ENCODE data around the gene RIMBP2.

Gene RIMBP2

DNA sequence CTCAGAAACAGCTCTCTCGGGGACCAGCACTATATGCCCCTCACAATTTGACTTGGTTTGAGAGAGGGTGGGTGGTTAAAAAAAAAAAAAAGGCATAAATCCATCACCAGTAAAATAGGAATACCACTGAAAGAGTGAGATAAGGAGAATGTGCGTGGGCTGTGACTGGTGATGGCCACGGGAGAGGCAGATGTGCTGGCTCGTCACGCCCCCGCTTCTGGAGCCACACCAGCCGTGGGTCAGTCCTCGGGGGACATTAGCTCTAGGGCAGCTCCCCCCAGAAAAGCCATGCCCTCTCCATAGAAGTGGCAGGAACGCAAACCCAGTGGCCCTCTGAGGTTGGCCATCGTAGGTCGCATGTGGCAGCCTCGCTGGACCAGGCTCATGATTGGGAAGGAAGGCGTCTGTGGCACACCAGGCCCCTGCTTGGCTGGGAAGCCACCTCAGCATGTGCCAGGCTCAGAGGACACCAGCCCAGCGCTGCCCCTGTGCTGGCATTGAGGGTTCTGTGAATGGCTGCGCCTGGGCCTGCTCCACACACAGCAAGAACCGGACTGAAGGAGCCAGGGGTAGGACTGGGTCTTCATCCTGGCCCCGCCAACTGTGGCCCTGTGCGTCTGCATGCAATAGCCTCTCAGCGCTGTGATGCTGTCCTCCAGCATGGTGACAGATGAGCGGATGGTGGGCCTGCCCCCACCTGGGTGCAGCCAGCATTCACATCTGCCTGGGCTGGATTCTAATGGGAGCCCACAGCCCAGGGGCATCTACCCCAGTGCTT, 267.9 kb downstream of the RIMBP2 start:
- no peaks in the 10 kb centered on the region for H3K36me3 ChIP-seq (replicated peaks; ENCODE audit: insufficient read depth, low read length)
- no peak for DNase-seq
- no peaks in the 10 kb centered on the region for H3F3A ChIP-seq (ENCODE audit: insufficient read depth, low read length)
- no peak overlapping the region for H3K4me2 ChIP-seq (ENCODE audit: low read depth, low read length)
- no peak overlapping the region for H2AFZ ChIP-seq (ENCODE audit: low read length)
- no peaks in the 10 kb centered on the region for H3K79me2 ChIP-seq (ENCODE audit: low read length)
- H3K9ac ChIP-seq (ENCODE audit: low read length): no peak overlapping the region
- H3K27ac ChIP-seq (ENCODE audit: low read length): no peak overlapping the region
- H3K4me3 ChIP-seq (ENCODE audit: low read length): no peak overlapping the region
- no peaks in the 10 kb centered on the region for H3K9me3 ChIP-seq (replicated peaks; ENCODE audit: insufficient read depth, low read length)
- no peaks in the 10 kb centered on the region for H4K20me1 ChIP-seq (ENCODE audit: insufficient read depth, low read length)
- H3K4me1 ChIP-seq (ENCODE audit: low read length): no peaks in the 10 kb centered on the region
- TF ChIP-seq EZH2phosphoT487 (IDR thresholded peaks at IDR 0.05; ENCODE audit: low read length): no peak
- TF ChIP-seq CTCF (IDR thresholded peaks at IDR 0.05; ENCODE audit: low read length): no peak
- TF ChIP-seq EZH2 (optimal IDR thresholded peaks at IDR 0.05; ENCODE audit: low read depth, low read length): no peak
- no peaks in the 10 kb centered on the region for H3K9me2 ChIP-seq (replicated peaks; ENCODE audit: insufficient read depth, low read length)
- H3K27me3 ChIP-seq (replicated peaks; ENCODE audit: insufficient read depth, low read length): no peaks in the 10 kb centered on the region

GRCh38 chr12:130447655-130447965, 268.5 kb downstream of the RIMBP2 start:
- no peak for TF ChIP-seq EZH2phosphoT487 (IDR thresholded peaks at IDR 0.05; ENCODE audit: low read length)
- no peak for TF ChIP-seq EZH2 (optimal IDR thresholded peaks at IDR 0.05; ENCODE audit: low read depth, low read length)
- no peak for TF ChIP-seq CTCF (IDR thresholded peaks at IDR 0.05; ENCODE audit: low read length)
- H3K9me3 ChIP-seq (replicated peaks; ENCODE audit: insufficient read depth, low read length): no peaks in the 10 kb centered on the region
- H3K9me2 ChIP-seq (replicated peaks; ENCODE audit: insufficient read depth, low read length): no peaks in the 10 kb centered on the region
- H3K4me3 ChIP-seq (ENCODE audit: low read length): no peak overlapping the region
- no peak overlapping the region for H3K9ac ChIP-seq (ENCODE audit: low read length)
- H3K36me3 ChIP-seq (replicated peaks; ENCODE audit: insufficient read depth, low read length): no peaks in the 10 kb centered on the region
- H3F3A ChIP-seq (ENCODE audit: insufficient read depth, low read length): no peaks in the 10 kb centered on the region
- no peak for DNase-seq
- no peak overlapping the region for H3K4me2 ChIP-seq (ENCODE audit: low read depth, low read length)
- no peaks in the 10 kb centered on the region for H3K27me3 ChIP-seq (replicated peaks; ENCODE audit: insufficient read depth, low read length)
- no peak overlapping the region for H3K27ac ChIP-seq (ENCODE audit: low read length)
- H3K79me2 ChIP-seq (ENCODE audit: low read length): no peaks in the 10 kb centered on the region
- H3K4me1 ChIP-seq (ENCODE audit: low read length): no peaks in the 10 kb centered on the region
- no peak overlapping the region for H2AFZ ChIP-seq (ENCODE audit: low read length)
- H4K20me1 ChIP-seq (ENCODE audit: insufficient read depth, low read length): no peaks in the 10 kb centered on the region

GRCh38 chr12:130446846-130447654, 269.0 kb downstream of the RIMBP2 start:
- Histone ChIP-seq H3K9me3 (replicated peaks; ENCODE audit: insufficient read depth, low read length) (no peaks in the 10 kb centered on the region), H3K9ac (ENCODE audit: low read length) (no peak overlapping the region), H3F3A (ENCODE audit: insufficient read depth, low read length) (no peaks in the 10 kb centered on the region), H3K4me2 (ENCODE audit: low read depth, low read length) (no peak overlapping the region), H3K79me2 (ENCODE audit: low read length) (no peaks in the 10 kb centered on the region), H4K20me1 (ENCODE audit: insufficient read depth, low read length) (no peaks in the 10 kb centered on the region), H2AFZ (ENCODE audit: low read length) (no peak overlapping the region), H3K27me3 (replicated peaks; ENCODE audit: insufficient read depth, low read length) (no peaks in the 10 kb centered on the region), H3K9me2 (replicated peaks; ENCODE audit: insufficient read depth, low read length) (no peaks in the 10 kb centered on the region), H3K4me1 (ENCODE audit: low read length) (no peaks in the 10 kb centered on the region), H3K4me3 (ENCODE audit: low read length) (no peak overlapping the region), H3K27ac (ENCODE audit: low read length) (no peak overlapping the region), H3K36me3 (replicated peaks; ENCODE audit: insufficient read depth, low read length) (no peaks in the 10 kb centered on the region)
- DNase-seq: no peak
- TF ChIP-seq EZH2phosphoT487 (IDR thresholded peaks at IDR 0.05; ENCODE audit: low read length): no peak
- no peak for TF ChIP-seq EZH2 (optimal IDR thresholded peaks at IDR 0.05; ENCODE audit: low read depth, low read length)
- TF ChIP-seq CTCF (IDR thresholded peaks at IDR 0.05; ENCODE audit: low read length): no peak
